Amniotic epithelial cell (primary cell): Measurements from ENCODE around the gene SUCLG2.

ENCODE experiments used
- DNase-seq: peaks from one replicate; pipeline ENCODE4 v3.0.0-alpha.2; 2010; ENCODE audit warnings: low read depth

The SUCLG2 gene

DNA sequence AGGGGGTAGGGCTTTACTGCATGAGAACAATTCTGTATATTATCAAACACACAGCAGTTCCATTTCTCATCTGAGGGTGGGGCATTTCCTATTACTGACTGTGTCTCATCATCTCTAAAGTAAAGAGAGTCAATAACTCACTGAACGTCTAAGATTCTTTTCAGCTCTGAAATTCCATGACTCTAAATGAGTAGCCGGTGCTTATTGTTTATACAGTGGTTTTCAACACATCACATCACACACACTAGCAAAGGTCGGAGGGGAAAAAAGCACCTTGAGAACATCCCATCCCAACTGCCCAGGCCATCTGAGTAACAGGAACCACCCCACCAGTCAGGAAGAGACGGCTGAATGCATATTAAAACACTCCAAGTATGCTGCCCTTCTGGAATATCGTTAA lies 196.0 kb downstream of the SUCLG2 start:
- DNase-seq = peak; percentile 46

DNA sequence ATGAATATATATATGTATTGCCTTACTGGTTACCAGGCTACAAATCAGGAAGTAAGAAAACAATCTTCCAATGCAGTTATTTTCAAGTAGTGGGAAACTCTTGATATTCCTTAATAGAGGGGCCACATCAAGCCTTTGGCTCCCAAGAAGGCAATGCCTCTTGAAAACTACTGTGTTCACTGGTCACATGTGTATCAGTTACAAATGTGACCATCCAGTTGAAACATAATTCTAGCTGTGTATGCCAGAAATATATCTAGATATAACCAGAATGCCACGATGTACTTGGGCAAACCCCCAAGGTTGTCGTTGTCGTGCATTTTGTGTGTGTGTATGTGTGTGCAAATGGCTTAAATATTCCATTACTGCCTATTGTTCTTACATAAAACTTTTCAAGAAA lies 200.8 kb downstream of the SUCLG2 start:
- DNase-seq = no peak

DNA sequence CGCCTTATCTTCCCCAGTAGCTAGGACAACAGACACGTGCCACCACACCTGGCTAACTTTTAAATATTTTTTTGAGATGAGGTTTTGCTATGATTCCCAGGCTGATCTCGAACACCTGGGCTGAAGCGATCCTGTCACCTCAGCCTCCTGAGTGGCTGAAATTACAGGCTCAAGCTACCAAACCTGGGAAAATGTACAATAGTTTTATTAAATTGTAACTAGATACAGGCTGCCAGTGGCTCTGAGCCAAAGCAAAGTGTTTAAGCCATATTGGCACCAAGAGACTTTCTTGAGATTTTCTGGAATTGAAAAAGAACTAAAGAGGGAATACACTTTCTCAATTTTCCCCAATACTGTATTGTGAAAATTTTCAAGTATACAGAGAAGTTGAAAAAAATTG lies 204.3 kb downstream of the SUCLG2 start:
- no peak for DNase-seq

DNA sequence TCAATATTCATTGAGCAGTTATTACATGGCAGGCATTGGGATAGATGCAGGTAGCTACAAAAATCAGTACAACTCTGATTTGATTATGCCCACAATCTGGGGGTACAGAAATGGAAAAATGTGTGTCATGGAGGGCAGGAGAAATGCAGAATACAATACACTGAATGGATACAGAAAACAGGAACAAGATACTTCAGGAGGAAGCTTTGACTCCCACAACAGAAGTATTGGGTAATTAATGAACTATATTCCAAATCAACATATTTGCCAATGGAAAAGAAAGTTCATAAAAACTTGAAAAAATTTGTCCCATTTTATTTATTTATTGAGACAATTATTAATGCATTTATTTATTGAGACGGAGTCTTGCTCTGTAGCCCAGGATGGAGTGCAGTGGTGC lies 207.0 kb downstream of the SUCLG2 start:
- no peak for DNase-seq

DNA sequence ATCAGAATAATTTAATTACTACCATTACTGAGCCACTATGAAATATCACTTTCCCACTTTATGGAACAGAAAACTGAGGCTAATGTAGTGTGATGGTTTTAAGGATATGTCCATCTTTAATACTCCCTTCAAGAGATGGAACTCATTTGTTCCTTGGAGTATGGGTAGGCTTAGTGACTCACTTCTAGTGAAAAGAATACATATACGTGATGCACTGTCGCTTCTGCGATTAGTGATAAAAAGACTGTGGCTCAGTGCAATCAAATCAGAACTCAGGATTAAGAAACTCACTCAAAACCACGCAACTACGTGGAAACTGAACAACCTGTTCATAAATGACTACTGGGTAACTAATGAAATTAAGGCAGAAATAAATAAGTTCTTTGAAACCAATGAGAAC lies 216.6 kb downstream of the SUCLG2 start:
- no peak for DNase-seq

DNA sequence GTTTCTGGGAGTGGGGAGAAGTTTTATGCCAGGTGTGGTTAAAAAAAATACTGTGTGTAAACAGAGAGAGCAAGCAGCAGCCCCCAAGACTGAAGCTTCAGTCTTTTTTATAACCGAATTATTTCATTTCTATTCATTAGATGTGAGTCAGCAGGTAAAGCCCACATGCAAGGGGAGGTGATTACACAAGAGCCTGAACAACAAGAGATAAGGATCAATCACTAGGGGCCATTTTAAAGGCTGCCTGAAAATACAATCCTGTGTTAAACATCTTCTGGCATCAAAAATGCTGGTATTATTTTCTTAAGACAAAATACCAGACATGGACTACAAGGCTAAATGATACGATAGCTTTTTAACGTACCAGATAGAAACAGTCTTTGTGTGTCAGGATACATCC lies 217.3 kb downstream of the SUCLG2 start:
- DNase-seq = peak; percentile 76

DNA sequence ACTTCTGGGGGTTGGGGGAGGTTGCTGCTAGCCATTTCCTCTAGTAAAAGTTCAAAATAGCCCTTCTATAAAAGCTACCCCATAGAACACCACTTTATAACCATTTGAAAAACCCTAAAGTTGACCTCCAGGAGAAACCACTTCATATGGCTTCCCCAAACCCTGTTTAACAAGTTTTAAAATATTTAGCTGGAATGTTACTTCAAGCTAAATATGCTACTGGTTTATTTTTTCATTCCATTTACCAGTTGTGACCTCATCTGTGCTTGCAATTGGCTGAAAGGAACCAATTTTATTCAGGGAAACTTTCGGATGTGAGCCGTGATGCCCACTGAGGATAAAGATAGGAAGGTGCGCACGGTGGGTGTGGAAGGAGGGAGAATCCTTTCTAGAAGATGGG lies 221.3 kb downstream of the SUCLG2 start:
- DNase-seq = no peak

DNA sequence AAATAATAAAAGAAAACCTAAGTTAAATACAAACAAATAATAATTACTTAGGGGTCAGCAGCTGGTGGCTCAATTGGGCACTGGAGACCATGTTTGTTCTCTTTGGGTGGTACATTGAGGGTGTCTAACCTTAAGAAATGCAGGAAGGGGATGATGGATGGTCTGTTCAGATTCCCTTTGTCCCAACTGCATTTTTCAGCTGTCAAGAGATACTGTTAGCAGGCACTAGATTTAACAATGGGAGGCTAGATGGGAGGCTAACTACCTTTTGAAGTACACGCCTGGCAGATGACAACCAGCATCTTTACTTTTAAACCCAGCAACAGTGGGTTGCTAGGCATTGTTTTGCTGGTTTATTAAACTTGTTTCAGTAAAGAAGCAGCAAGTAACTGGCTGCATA lies 222.5 kb downstream of the SUCLG2 start:
- no peak for DNase-seq

DNA sequence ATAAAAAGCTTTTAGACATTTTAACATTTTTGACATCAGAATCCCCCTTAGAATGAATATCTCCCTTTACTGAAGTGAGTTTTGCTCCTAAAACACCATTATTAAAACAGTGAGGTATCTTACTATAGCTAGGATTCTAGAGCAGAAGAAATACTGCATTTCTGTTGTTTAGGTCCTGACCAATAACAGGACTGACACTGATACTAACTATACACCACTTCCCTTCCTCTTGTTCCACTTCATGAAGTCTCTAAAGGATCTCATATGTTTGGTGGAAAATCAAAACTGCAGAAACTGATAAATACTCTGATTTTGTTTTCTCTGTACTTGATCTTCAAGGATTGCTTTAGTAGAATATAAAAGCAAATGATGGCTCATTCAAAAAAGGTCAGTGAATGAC lies 230.7 kb downstream of the SUCLG2 start:
- DNase-seq = no peak

DNA sequence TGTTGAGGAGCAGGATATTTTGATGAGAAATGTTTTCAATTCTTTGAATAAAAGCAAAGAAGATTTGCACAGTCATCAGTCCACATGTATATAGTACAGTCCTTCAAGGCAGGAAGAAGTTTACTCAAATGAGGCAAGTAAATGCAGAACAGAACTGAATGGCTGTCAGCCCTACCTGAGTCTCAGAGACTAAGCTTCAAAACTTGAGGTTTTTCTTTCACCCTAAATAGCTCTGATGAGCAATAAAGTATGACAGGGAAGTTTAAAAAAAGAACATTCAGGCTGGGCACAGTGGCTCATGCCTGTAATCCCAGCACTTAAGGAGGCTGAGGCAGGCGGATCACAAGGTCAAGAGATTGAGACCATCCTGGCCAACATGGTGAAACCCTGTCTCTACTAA lies 232.5 kb downstream of the SUCLG2 start:
- DNase-seq = no peak

DNA sequence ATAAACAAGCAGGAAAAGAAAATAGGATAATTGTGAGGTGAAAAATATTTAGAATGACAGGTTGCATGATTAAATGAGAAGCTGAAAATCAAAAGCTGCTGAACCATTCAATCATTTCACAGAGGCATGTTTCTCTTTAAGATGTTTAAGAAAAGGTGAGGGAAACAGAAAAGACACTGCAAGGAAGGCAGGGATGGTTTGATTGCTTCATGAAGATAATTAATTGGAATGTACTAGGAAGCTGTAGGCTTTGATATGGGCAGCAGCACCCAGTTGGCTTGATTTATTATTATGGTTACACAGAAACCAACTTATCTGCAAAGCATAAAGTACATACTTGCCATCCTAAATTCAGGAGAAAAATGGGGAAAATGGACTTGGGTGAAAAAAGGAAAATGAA lies 234.6 kb downstream of the SUCLG2 start:
- no peak for DNase-seq

DNA sequence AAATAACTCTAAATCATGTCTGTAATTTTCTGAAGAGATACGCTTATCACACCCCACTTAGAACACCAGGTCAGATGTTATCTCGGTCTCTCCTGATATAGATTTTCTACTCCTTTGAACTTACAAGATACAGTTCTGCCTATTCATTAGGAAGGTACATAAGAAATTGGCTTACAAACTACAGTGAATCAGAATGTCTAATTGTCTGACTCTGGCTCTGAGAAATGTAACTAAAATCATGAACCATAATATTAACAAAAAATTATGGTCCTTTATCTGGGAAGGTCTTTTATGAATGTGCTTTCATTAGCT lies 235.2 kb downstream of the SUCLG2 start:
- no peak for DNase-seq

DNA sequence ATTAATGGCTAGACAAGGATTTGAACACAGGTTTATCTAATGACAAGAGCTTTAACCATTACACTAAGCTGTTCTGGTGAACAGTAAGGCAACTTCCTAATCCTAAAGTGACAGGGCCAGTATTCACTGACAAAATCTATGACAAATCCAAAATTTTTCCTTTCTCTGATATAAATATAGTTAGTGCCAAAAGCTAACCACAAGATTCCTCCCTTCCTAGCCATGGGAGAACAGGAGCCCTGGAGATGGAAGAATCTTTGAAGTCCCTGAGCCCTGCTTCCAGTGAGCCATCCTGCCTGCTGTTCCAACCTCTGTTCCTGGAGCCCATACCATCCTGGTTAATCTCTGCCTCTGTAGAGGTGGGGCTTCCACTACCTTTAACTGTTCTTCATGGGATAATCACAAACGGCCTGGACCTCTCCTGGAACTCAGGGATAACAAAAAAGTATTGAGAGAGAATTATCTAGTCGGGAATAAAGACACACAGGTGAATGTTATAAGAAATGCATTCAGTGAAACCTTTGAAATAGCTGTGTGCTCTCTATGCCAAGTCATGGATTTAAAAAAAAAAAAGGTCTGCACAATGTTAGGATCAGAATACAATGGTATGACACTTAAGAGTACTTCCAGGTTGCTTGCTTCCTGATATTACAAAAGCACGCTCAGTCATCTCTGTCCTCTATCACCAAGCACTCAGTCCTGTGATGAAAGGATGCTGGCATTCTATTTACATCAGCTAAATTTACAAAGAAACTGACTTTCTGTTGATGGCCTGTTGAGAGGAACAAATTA lies 235.8 kb downstream of the SUCLG2 start:
- peak; percentile 62 for DNase-seq

DNA sequence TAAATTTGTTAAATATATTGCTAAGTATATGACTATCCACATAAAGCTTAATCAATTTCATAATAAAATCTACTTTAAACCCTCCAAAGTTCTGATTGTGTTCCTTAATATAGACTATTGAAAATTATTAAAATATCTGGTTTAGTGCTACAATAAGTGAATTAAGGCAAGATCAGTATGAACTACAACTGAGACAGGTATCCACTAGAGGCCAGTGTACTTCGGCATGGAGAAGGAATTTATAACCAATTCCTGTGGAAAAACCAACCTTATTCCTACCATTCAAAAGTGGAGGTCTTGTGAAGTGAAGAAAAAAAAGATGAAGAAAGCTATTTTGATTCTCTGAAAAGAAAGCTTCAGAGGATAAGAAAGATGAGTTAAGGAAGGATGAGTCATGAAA lies 237.7 kb downstream of the SUCLG2 start:
- DNase-seq = peak; percentile 43

DNA sequence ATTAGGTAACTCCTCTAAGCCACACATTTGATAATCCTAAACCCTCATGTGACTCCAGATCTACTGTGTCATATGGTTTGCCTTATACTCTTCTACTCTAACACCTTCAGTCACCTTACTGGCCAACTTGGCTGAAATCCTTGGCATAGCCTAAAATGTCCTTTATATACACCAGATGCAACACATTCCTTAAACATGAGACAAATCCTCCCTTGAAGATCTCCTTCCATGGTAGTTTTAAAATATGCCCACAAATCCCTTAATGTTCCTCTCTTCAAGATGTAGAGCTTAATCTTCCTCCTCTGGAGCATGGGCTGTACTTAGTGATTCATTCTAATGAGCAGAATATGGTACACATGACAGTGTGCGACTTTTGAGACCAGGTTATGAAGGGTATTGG lies 238.9 kb downstream of the SUCLG2 start:
- peak; percentile 53 for DNase-seq

DNA sequence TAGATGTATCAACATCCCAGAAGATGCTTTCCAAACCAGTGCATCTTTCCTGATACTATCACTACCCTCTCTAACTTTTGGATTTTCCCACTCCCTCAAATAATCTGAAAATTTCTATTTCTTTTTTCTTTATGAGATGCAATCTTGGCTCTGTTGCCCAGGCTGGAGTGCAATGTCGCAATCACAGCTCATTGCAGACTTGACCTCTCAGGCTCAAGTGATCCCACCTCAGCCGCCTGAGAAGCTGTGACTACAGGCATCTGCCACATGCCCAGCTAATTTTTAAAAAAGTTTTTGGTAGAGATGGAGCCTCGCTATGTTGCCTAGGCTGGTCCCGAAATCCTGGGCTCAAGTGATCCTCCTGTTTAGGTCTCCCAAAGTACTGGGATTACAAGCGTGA lies 239.7 kb downstream of the SUCLG2 start:
- peak; percentile 32 for DNase-seq

DNA sequence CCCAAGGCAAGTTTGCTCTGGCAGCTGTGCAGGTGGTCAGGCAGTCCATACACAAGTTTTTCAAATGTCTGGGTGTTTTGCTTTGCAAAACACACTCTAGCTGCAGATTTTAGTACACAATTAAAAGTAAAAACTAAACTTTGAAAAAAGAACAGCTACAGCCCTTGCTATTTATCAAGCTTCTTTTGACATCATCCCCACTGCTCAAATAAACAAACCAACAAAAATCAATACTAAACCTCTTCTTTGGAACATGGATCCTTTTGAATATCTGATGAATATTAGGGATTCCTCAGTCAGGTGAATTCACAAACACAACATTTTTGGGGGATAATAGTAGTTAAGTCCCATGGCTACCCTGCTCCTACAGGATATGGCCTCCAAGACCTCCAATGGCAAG lies 249.2 kb downstream of the SUCLG2 start:
- no peak for DNase-seq

DNA sequence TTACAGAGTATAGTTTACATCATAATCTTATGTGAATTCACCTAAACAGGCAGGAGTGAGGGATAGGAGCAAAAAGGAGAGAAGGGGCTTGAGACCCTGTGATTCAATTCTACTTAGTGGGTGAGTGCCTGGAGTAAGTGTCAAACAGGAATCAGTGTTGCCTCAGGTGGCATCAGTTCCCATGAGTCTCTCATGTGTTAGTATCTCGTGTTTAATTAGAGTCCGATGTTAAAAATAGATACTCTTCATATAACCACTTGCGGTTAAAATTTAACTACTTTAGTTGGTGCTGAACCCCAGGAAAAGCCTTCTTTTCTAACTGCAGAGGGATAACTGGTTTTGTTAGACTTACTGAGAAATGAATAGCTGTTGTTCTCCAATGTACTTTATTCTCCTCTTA lies 251.5 kb downstream of the SUCLG2 start:
- no peak for DNase-seq

DNA sequence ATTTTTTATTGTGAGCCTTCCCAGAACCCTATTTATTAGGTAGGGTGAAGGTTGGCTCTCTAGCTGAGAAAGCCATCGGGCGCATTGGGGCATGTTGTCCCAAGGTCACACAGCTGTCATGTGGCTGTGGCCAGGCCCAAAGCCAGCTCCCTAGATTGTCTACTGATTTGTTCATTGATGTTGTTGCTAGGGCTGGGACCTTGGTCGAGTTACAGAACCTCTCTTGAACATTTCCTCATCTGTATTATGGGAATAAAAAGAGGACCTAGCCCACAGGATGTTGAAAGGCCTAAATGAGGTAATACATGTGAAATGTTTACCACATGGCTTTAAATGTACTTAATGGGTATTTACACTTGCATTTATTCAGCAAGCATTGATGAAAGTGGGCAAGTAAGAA lies 252.5 kb downstream of the SUCLG2 start:
- DNase-seq = peak; percentile 59

DNA sequence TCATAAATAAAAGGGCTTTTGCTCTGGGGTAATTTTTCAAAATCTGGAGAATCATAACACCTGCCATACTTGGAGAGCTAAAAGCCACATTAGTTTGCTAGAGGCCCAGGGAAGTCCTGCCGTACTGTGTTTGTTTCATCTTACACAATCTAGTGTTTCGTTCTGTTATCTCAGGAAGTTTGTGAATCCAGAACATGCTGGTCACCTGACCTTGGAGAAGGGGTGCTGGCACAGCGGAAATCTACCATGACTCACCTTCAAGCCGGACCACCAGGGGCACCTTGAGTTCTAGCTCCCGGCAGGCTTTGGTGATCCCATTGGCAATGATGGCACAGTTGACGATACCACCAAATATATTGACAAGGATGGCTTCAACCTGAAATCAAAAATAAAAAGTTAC lies 253.9 kb downstream of the SUCLG2 start:
- DNase-seq = peak; percentile 81

DNA sequence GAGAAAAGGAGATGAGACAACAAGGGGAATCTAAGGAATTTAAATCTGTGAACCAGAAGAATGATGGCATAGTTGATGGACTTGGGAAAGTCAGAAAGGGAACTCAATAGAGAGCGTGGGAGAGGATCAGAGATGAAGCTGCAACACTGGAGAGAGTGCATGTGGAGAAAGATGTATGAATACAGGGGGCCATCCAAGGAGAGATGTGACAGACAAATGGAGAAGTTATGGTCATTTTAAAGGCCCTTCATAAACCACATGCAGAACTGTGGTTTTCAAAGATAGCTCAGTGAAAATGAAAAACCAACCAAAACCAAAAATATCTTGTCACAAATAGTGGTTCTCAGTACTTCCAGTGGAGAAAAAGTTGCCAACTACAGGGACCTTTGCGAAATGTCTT lies 265.2 kb downstream of the SUCLG2 start:
- peak; percentile 54 for DNase-seq

DNA sequence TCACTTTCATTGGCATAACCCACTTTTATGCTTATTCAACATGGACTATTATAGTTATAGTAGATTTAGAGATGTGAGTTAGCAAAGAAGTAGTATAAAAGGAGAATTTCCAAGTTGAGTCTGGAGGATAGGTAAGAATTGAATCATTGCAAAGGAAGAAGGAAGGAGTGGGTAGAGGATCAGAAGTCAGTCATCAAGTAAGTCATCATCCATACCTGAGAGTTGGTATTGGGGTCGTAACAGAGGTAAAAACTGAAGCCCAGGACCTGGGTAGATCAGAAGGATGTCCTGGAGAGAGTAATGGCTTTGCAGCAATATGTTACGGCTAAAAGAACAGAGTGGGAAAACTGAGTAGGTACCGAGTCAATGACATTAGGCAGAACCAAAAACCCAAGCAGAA lies 265.7 kb downstream of the SUCLG2 start:
- no peak for DNase-seq

DNA sequence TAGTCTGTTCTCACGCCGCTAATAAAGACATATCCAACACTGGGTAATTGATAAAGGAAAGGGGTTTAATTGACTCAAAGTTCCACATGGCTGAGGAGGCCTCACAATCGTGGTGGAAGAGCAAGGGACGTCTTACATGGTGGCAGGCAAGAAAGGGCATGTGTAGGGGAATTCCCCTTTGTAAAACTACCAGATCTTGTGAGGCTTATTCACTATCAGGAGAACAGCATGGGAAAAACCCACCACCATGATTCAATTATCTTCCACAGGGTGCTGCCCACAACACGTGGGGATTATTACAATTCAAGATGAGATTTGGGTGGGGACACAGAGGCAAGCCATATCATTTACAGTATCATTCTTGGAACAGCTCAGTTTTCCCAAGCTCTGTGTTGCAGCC lies 268.0 kb downstream of the SUCLG2 start:
- no peak for DNase-seq

DNA sequence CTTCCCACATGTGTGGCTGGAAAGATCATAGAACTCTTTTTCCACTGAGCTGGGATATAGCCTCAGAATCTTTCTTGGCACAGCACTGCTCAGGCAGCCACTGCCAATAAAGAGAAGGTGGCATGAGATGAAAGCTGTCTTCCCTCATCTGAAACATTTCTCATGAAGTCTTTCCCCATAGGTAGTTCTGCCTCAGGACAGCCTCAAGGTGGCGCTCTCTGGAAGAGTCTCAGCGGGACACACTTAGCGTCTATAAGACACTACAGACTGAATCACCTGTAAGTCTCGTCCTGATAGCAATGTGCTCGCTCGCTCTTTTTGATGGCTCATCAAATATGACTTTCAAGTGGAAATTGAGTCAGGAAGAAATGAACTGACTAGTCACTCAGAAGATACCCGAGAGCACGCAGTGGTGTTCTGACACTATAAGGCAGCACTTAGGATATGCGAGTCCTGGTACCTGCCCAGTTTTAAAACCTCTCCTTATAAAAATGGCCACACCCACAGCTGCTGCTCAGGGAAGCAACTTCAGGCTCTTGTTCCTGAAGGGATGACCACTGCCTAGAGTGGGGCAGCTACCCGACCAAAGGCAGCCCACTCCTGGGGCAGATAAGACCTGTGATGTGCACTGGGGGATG lies 269.5 kb downstream of the SUCLG2 start:
- peak; percentile 72 for DNase-seq
